Left ventricle myocardium inferior (tissue), 1 donor: ENCODE measurements around the gene NKAIN2. TPM values are rescaled to one million over a fixed set of nuclear protein-coding genes. Genes with fewer than 3 reads are reported as not detected.
"Not testable (repeated sequence)": the region's sequence is repeated elsewhere in the genome, so short reads cannot be mapped to it uniquely, and the experiment has no call there.

ENCODE experiments used
- DNase-seq: peaks from one replicate; pipeline ENCODE4 v3.0.0-alpha.2; 2020
- H3K27ac ChIP-seq: fragments of 200-600 bp; replicated peaks from 2 replicates; pipeline ENCODE4 v1.8.0; 2021
- H3K27me3 ChIP-seq: fragments of 200-600 bp; 2 replicates; pipeline ENCODE4 v1.8.0; 2021; ENCODE audit warnings: low read depth
- H3K36me3 ChIP-seq: fragments of 200-600 bp; 2 replicates; pipeline ENCODE4 v1.8.0; 2021
- H3K4me1 ChIP-seq: fragments of 200-600 bp; 2 replicates; pipeline ENCODE4 v1.8.0; 2021
- H3K4me3 ChIP-seq: fragments of 200-600 bp; 2 replicates; pipeline ENCODE4 v1.8.0; 2021; ENCODE audit warnings: mild to moderate bottlenecking, moderate library complexity
- H3K9me3 ChIP-seq: fragments of 200-600 bp; replicated peaks from 2 replicates; pipeline ENCODE4 v1.8.0; 2021
- CTCF ChIP-seq: fragments of 200-600 bp; IDR thresholded peaks from 2 replicates; pipeline ENCODE4 v1.8.0; 2021; ENCODE audit warnings: antibody characterized with exemption, mild to moderate bottlenecking, borderline replicate concordance
- intact Hi-C: fragments of 100-400 bp; cut with micrococcal nuclease; formaldehyde crosslinking; loops from one replicate; pipeline ENCODE4 v1.11.0; 2022
- total RNA-seq: library from RNA; stranded (reverse); fragmentation: NEBNext Ultra II Directional; extraction: Animal tissue kit (Norgen Biotek cat#: 25700); gene quantifications from one replicate; pipeline ENCODE4 v1.2.1, GENCODE V29; 2021
- donor health status: DM: no; HTN: yes; CAD: no; lungs with severe emphysema.

NKAIN2 gene
- total RNA-seq, 1 donor from 2014 or later: 0.22 TPM

DNA sequence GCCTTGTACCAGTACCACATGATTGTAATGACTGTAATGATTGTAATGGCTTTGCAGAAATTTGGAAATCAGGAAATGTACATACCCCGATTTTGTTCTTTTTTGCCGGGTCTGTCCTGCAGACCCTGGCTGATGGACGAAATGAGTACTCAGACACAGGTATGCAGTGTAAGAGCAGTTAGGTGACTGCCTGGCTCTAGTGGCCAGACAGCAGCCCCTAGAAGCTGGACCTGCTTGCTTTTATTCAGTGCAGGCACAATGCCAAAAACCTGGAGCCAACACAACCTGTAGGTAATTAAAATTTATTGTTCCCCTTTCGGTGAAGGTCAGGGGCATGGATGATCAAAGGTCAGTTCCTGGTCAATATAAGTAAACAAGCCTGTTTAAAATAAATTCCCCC, 346.0 kb downstream of the NKAIN2 start:
- no peaks in the 10 kb centered on the region for H3K9me3 ChIP-seq
- H3K27me3 ChIP-seq: no peaks in the 10 kb centered on the region
- H3K36me3 ChIP-seq: no peaks in the 10 kb centered on the region
- TF ChIP-seq CTCF: no peak
- no peak for DNase-seq
- no peaks in the 10 kb centered on the region for H3K4me1 ChIP-seq
- no peak overlapping the region for H3K27ac ChIP-seq
- H3K4me3 ChIP-seq: no peak overlapping the region
- intact Hi-C loops: loop anchor here (2.0 kb wide), 1 partner anchor 33 kb away; no protein-coding TSS in a partner anchor

DNA sequence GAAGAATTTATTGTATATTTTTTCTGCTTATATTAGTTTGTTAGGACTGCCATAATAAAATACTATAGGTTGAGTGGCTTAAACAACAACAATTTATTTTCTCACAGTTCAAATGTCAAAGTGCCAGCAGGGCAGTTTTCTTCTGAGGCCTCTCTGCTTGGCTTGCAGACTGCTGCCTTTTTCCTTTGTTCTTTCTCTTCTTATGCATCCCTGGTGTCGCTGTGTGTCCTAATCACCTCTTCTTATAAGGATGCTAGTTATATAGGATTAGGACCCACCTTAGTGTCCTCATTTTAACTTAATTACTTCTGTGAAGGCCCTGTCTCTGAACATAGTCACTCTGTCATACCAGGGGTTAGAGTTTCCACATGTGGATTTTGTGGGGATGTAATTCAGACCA, 354.4 kb downstream of the NKAIN2 start:
- intact Hi-C loops: no loop called here
- H3K4me3 ChIP-seq: no peak overlapping the region
- no peaks in the 10 kb centered on the region for H3K27me3 ChIP-seq
- no peaks in the 10 kb centered on the region for H3K4me1 ChIP-seq
- no peak for DNase-seq
- no peaks in the 10 kb centered on the region for H3K36me3 ChIP-seq
- H3K9me3 ChIP-seq: no peaks in the 10 kb centered on the region
- no peak for TF ChIP-seq CTCF
- H3K27ac ChIP-seq: no peak overlapping the region

- H3K4me3 ChIP-seq: no peak overlapping the region
- no peaks in the 10 kb centered on the region for H3K36me3 ChIP-seq
- TF ChIP-seq CTCF: no peak
- DNase-seq: no peak
- no peaks in the 10 kb centered on the region for H3K9me3 ChIP-seq
- intact Hi-C loops: no loop called here
- no peak overlapping the region for H3K27ac ChIP-seq
- no peaks in the 10 kb centered on the region for H3K4me1 ChIP-seq
- H3K27me3 ChIP-seq: no peaks in the 10 kb centered on the region
Measured at GRCh38 chr6:124163676-124164075, 360.0 kb downstream of the NKAIN2 start.

GRCh38 chr6:124164343-124164742, 360.7 kb downstream of the NKAIN2 start:
- no peak for DNase-seq
- intact Hi-C loops: no loop called here
- Histone ChIP-seq H3K9me3 (no peaks in the 10 kb centered on the region), H3K36me3 (no peaks in the 10 kb centered on the region), H3K27me3 (no peaks in the 10 kb centered on the region), H3K27ac (no peak overlapping the region), H3K4me1 (no peaks in the 10 kb centered on the region), H3K4me3 (no peak overlapping the region)
- TF ChIP-seq CTCF: no peak

GRCh38 chr6:124167249-124167648, 363.6 kb downstream of the NKAIN2 start:
- H3K4me3 ChIP-seq, DNase-seq, H3K9me3 ChIP-seq, H3K4me1 ChIP-seq, H3K27me3 ChIP-seq, H3K27ac ChIP-seq, H3K36me3 ChIP-seq, intact Hi-C loops: not testable (repeated sequence)

DNA sequence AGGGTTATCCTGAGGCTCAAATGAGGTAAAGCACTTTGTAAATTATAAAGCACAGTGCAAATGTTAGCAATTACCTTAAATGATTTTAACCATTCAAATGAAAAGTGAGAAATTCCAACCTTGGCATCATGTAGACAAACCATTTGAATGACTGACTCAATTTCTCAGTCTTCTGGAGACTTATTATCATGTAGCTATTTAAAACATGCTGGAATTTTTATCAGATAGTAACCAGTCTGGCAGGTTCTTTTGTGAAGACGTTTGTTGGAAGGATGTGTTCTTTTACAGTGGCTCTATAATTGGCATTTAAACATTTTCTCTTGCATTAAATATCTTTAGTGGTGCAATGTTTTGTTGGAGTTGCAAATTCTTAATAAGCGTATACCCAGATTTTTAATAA, 386.6 kb downstream of the NKAIN2 start:
- Histone ChIP-seq H3K36me3 (no peaks in the 10 kb centered on the region), H3K4me3 (no peak overlapping the region), H3K4me1 (no peaks in the 10 kb centered on the region), H3K9me3 (no peaks in the 10 kb centered on the region), H3K27ac (no peak overlapping the region), H3K27me3 (no peaks in the 10 kb centered on the region)
- no peak for DNase-seq
- no peak for TF ChIP-seq CTCF
- intact Hi-C loops: no loop called here
